ENCODE data around the gene DNASE1L1. TPM values are rescaled to one million over a fixed set of nuclear protein-coding genes. Genes with fewer than 3 reads are reported as not detected.

DNASE1L1 gene
- total RNA-seq, 4 donors from 2014 or later = 14.6 to 30.7 (median 21.2) TPM

- peak overlapping the region; percentile 90 for H3K27ac ChIP-seq
- H3K36me3 ChIP-seq = peaks cover 10% of the 10 kb centered on the region
- peaks cover 62% of the 10 kb centered on the region for H3K4me1 ChIP-seq
- 39% methylated on average over 27 of the region's 77 CpGs for WGBS
- peak; percentile 95 to 96 for DNase-seq (ENCODE audit: low spot score in 2 of 2)
- peak overlapping the region; percentile 67 for H3K4me3 ChIP-seq
- peak; percentile 67 to 88 (median 75) for TF ChIP-seq POLR2AphosphoS5 (IDR thresholded peaks at IDR 0.05)
- TF ChIP-seq EP300 (IDR thresholded peaks at IDR 0.05) = no peak
- no peak for TF ChIP-seq CTCF (IDR thresholded peaks at IDR 0.05)
- peak in 1 of 2 donors; percentile 97 for TF ChIP-seq POLR2A (IDR thresholded peaks at IDR 0.05)
- H3K27me3 ChIP-seq = no peaks in the 10 kb centered on the region
- no peaks in the 10 kb centered on the region for H3K9me3 ChIP-seq
Observed at GRCh38 chrX:154371017-154371788, 37.9 kb downstream of the DNASE1L1 start.

GRCh38 chrX:154370300-154371016 lies 38.6 kb downstream of the DNASE1L1 start:
- Histone ChIP-seq H3K9me3 (no peaks in the 10 kb centered on the region), H3K4me3 (peak overlapping the region; percentile 67), H3K4me1 (peaks cover 64% of the 10 kb centered on the region), H3K27ac (peak overlapping the region; percentile 90), H3K36me3 (peaks cover 18% of the 10 kb centered on the region), H3K27me3 (no peaks in the 10 kb centered on the region)
- no peak for TF ChIP-seq POLR2AphosphoS5 (IDR thresholded peaks at IDR 0.05)
- TF ChIP-seq CTCF (IDR thresholded peaks at IDR 0.05) = no peak
- no peak for TF ChIP-seq EP300 (IDR thresholded peaks at IDR 0.05)
- no peak for TF ChIP-seq POLR2A (IDR thresholded peaks at IDR 0.05)
- no peak for DNase-seq (ENCODE audit: low spot score in 2 of 2)
- WGBS = 32% methylated on average over 25 of the region's 63 CpGs

- peaks cover 26% of the 10 kb centered on the region for H3K36me3 ChIP-seq
- peak in 1 of 2 donors; percentile 86 for DNase-seq (ENCODE audit: low spot score in 2 of 2)
- 22% methylated on average over 6 of the region's 13 CpGs for WGBS
- peak overlapping the region; percentile 67 for H3K4me3 ChIP-seq
- TF ChIP-seq POLR2A (IDR thresholded peaks at IDR 0.05) = no peak
- no peak for TF ChIP-seq POLR2AphosphoS5 (IDR thresholded peaks at IDR 0.05)
- TF ChIP-seq CTCF (IDR thresholded peaks at IDR 0.05) = no peak
- TF ChIP-seq EP300 (IDR thresholded peaks at IDR 0.05) = no peak
- peaks cover 61% of the 10 kb centered on the region for H3K4me1 ChIP-seq
- H3K27me3 ChIP-seq = no peaks in the 10 kb centered on the region
- peak overlapping the region; percentile 90 for H3K27ac ChIP-seq
- no peaks in the 10 kb centered on the region for H3K9me3 ChIP-seq
Observed at GRCh38 chrX:154369449-154370299, 39.4 kb downstream of the DNASE1L1 start.

GRCh38 chrX:154368630-154369448 lies 40.2 kb downstream of the DNASE1L1 start:
- Histone ChIP-seq H3K4me3 (peak overlapping the region; percentile 67), H3K9me3 (no peaks in the 10 kb centered on the region), H3K27ac (peak overlapping the region; percentile 90), H3K4me1 (peaks cover 52% of the 10 kb centered on the region), H3K27me3 (no peaks in the 10 kb centered on the region), H3K36me3 (peaks cover 34% of the 10 kb centered on the region)
- peak; percentile 90 to 91 for DNase-seq (ENCODE audit: low spot score in 2 of 2)
- 43% methylated on average over 12 of the region's 16 CpGs for WGBS
- TF ChIP-seq POLR2A (IDR thresholded peaks at IDR 0.05) = no peak
- TF ChIP-seq POLR2AphosphoS5 (IDR thresholded peaks at IDR 0.05) = no peak
- no peak for TF ChIP-seq CTCF (IDR thresholded peaks at IDR 0.05)
- TF ChIP-seq EP300 (IDR thresholded peaks at IDR 0.05) = no peak

Data from suprapubic skin (tissue), 4 donors.